ENCODE measurements around the gene SEMA6B. TPM values are rescaled to one million over a fixed set of nuclear protein-coding genes. Genes with fewer than 3 reads are reported as not detected.

SEMA6B gene
- total and polyA plus RNA-seq, 2 of the 8 experiments (the other 6 are each of a cell fraction or from before 2014, with no cell fraction given): 31.3 to 54.4 TPM

- DNase-seq (ENCODE audit: low read depth in 1 of 2, low spot score in 2 of 2): no peak
- POLR2A ChIA-PET (ENCODE audit: partially characterized antibody): interaction anchor here (0.5 kb wide), 1 partner anchor 242 kb away, joined by 3 read pairs; no protein-coding TSS in a partner anchor
- Histone ChIP-seq H3K4me1 (replicated peaks in 1 of 4; ENCODE audit: control insufficient read depth in 3 of 4, insufficient read depth in 4 of 4, low read length in 3 of 4) (peaks cover 3 to 16% (median 12%) of the 10 kb centered on the region in 4 experiments), H3K9ac (replicated peaks in 1 of 4; ENCODE audit: extremely low read depth in 1 of 4, low read depth in 3 of 4, low read length in 3 of 4) (no peak overlapping the region; a peak in 1 of 7 replicates), H4K8ac (ENCODE audit: extremely low read depth, insufficient read depth, low read length) (no peak overlapping the region), H2BK15ac (ENCODE audit: low read length) (0 out of 2 replicates have a peak overlapping the region, but pooled peaks have one; percentile 10), H3K27ac (ENCODE audit: low read depth, low read length) (no peak overlapping the region), H2BK20ac (ENCODE audit: low read length) (0 out of 2 replicates have a peak overlapping the region, but pooled peaks have one; percentile 32), H4K91ac (replicated peaks; ENCODE audit: insufficient read length, low read length) (no peak overlapping the region), H3K9me3 (ENCODE audit: insufficient read depth in 2 of 2, low read depth in 1 of 2, low read length in 1 of 2) (no peaks in the 10 kb centered on the region), H3K14ac (ENCODE audit: insufficient read length) (no peak overlapping the region), H3K4me3 (ENCODE audit: extremely low read depth in 1 of 4, insufficient read depth in 2 of 4, low read depth in 3 of 4, low read length in 4 of 4) (no peak overlapping the region), H3K36me3 (ENCODE audit: control insufficient read depth in 2 of 4, insufficient read depth in 4 of 4, low read length in 3 of 4) (no peaks in the 10 kb centered on the region; a peak in 1 of 8 replicates), H3K23ac (ENCODE audit: insufficient read length) (no peak overlapping the region), H2AK5ac (ENCODE audit: low read depth, low read length) (0 out of 2 replicates have a peak overlapping the region, but pooled peaks have one; percentile 9), H3K79me2 (ENCODE audit: control insufficient read depth in 1 of 2, insufficient read depth in 2 of 2, low read length in 2 of 2) (peaks cover 0 to 16% of the 10 kb centered on the region in 2 experiments; a peak in 1 of 4 replicates), H3K79me1 (ENCODE audit: low read depth, low read length) (peaks cover 6% of the 10 kb centered on the region; the same call in 1 of the 2 replicates), H4K5ac (ENCODE audit: insufficient read length, low read depth, low read length) (no peak overlapping the region), H3K56ac (replicated peaks; ENCODE audit: insufficient read length, low read depth, low read length) (no peak overlapping the region), H2BK120ac (replicated peaks; ENCODE audit: low read depth, low read length) (no peak overlapping the region), H4K20me1 (replicated peaks in 1 of 2; ENCODE audit: control insufficient read depth in 1 of 2, insufficient read depth in 2 of 2, low read length in 2 of 2) (peaks cover 7 to 22% of the 10 kb centered on the region in 2 experiments), H3K27me3 (replicated peaks in 1 of 4; ENCODE audit: control insufficient read depth in 3 of 4, extremely low read depth in 1 of 4, insufficient read depth in 3 of 4, low read length in 3 of 4) (peaks cover 0 to 6% (median 5%) of the 10 kb centered on the region in 4 experiments; a peak in 4 of 7 replicates), H2AFZ (ENCODE audit: low read length) (no peak overlapping the region), H3K4ac (replicated peaks; ENCODE audit: insufficient read length, low read depth, low read length) (no peak overlapping the region), H3K23me2 (ENCODE audit: low read depth, low read length) (peaks cover 5% of the 10 kb centered on the region; the same call in 1 of the 2 replicates), H3K18ac (ENCODE audit: extremely low read depth, low read length) (no peak overlapping the region), H2BK12ac (ENCODE audit: low read depth, low read length) (no peak overlapping the region), H3K4me2 (ENCODE audit: insufficient read depth in 1 of 2, low read depth in 2 of 2, low read length in 2 of 2) (no peak overlapping the region; a peak in 1 of 4 replicates), H2BK5ac (ENCODE audit: low read depth, low read length) (no peak overlapping the region)
- CTCF ChIA-PET (ENCODE audit: partially characterized antibody): interaction anchor here (0.9 to 7.0 kb wide), 15 partner anchors 10 to 77 kb away, joined by 3 to 83 read pairs (median 6); no protein-coding TSS in a partner anchor
- WGBS, 2 experiments (ENCODE audit: extremely low coverage in 1 of 2, insufficient coverage in 1 of 2, insufficient read length in 1 of 2, insufficient replicate concordance in 2 of 2, low coverage in 1 of 2, low lambda C conversion rate in 2 of 2, missing lambda C conversion rate in 1 of 2): 90% methylated on average over 7 of the region's 8 CpGs; no CpG with 5 or more reads in 1 of the 2 experiments
- FAIRE-seq: no peak
- TF ChIP-seq EP300 (IDR thresholded peaks at IDR 0.05; ENCODE audit: borderline replicate concordance in 1 of 2, low read depth in 2 of 2, low read length in 2 of 2): no peak
- no peak for TF ChIP-seq PHF8 (conservative IDR thresholded peaks at IDR 0.05; ENCODE audit: low read depth, low read length)
- TF ChIP-seq RNF2 (IDR thresholded peaks at IDR 0.05; ENCODE audit: borderline replicate concordance, low read depth, low read length, missing control alignments, poor library complexity, severe bottlenecking): no peak
- TF ChIP-seq POLR2A (IDR thresholded peaks at IDR 0.05; ENCODE audit: control extremely low read depth in 1 of 2, low read depth in 2 of 2, low read length in 2 of 2): no peak
- no peak for TF ChIP-seq EGR1 (IDR thresholded peaks at IDR 0.05; ENCODE audit: borderline replicate concordance, low read depth, low read length)
- TF ChIP-seq BRCA1 (IDR thresholded peaks at IDR 0.05; ENCODE audit: low read depth, low read length): no peak
- TF ChIP-seq USF2 (IDR thresholded peaks at IDR 0.05; ENCODE audit: low read length): no peak
- TF ChIP-seq SIX5 (IDR thresholded peaks at IDR 0.05; ENCODE audit: low read depth, low read length): no peak
- no peak for TF ChIP-seq SP4 (IDR thresholded peaks at IDR 0.05; ENCODE audit: low read length)
- no peak for TF ChIP-seq YY1 (IDR thresholded peaks at IDR 0.05; ENCODE audit: low read depth, low read length)
- TF ChIP-seq CHD2 (IDR thresholded peaks at IDR 0.05; ENCODE audit: low read length): no peak
- no peak for TF ChIP-seq RXRA (IDR thresholded peaks at IDR 0.05; ENCODE audit: insufficient read depth, low read depth, low read length)
Observed at GRCh38 chr19:4579389-4579788, 19.9 kb upstream of the SEMA6B start.

Measured in H1 (cell line).